ENCODE data around the gene VWA3B. TPM values are rescaled to one million over a fixed set of nuclear protein-coding genes. Genes with fewer than 3 reads are reported as not detected.

VWA3B gene
- total and polyA plus RNA-seq, 2 donors (not counting 3 experiments of a cell fraction or from before 2014, with no cell fraction given): not detected

- no peaks in the 10 kb centered on the region for H3K4me1 ChIP-seq (ENCODE audit: control insufficient read depth, extremely low read depth, insufficient read depth, low read length)
- dilution Hi-C loops (cut with MboI; ENCODE audit: extremely low pct_ligation_motif_present, low sequenced_read_pairs): loop anchor here (25.0 kb wide), 1 partner anchor 172 kb away; no protein-coding TSS in a partner anchor
- no peak overlapping the region for H3K4me3 ChIP-seq (replicated peaks in 1 of 3; ENCODE audit: insufficient read depth in 1 of 3, low read depth in 1 of 3, low read length in 3 of 3)
- intact Hi-C loops (cut with micrococcal nuclease): no loop called here
- no peaks in the 10 kb centered on the region for H3K9me1 ChIP-seq (replicated peaks; ENCODE audit: control insufficient read depth, extremely low read depth, insufficient read depth, low read length)
- ChIA-PET POLR2A (no interaction called here), CTCF (no interaction called here)
- no peaks in the 10 kb centered on the region for H3K36me3 ChIP-seq (ENCODE audit: control insufficient read depth in 2 of 2, extremely low read depth in 1 of 2, insufficient read depth in 2 of 2, low read length in 2 of 2)
- no peak overlapping the region for H2AFZ ChIP-seq (ENCODE audit: low read depth, low read length)
- no peak overlapping the region for H3K4me2 ChIP-seq (ENCODE audit: insufficient read depth, low read length)
- no peak for FAIRE-seq
- H3K27me3 ChIP-seq (ENCODE audit: control insufficient read depth in 2 of 2, insufficient read depth in 2 of 2, low read length in 2 of 2): no peaks in the 10 kb centered on the region
- no peaks in the 10 kb centered on the region for H3K9me3 ChIP-seq (replicated peaks; ENCODE audit: control insufficient read depth, insufficient read depth, low read length)
- H3K9ac ChIP-seq (replicated peaks; ENCODE audit: extremely low read depth, insufficient read depth, low read length): no peak overlapping the region
- DNase-seq (ENCODE audit: low read depth, low spot score): no peak
- no peaks in the 10 kb centered on the region for H3K79me2 ChIP-seq (ENCODE audit: control insufficient read depth, insufficient read depth, low read length)
- no peak for TF ChIP-seq JUN (IDR thresholded peaks at IDR 0.05; ENCODE audit: borderline replicate concordance, insufficient read depth, insufficient read length, low read depth)
- no peak for TF ChIP-seq FOS (IDR thresholded peaks at IDR 0.05; ENCODE audit: borderline replicate concordance, insufficient read depth, low read length)
- no peaks in the 10 kb centered on the region for H4K20me1 ChIP-seq (replicated peaks; ENCODE audit: control insufficient read depth, extremely low read depth, insufficient read depth, low read length)
- no TSS peak for BruUV-seq (replicated peaks)
- no peak overlapping the region for H3K27ac ChIP-seq (ENCODE audit: insufficient read depth, low read depth, low read length)
These were observed 247.0 kb downstream of the VWA3B start for GRCh38 chr2:98333922-98334321.

- dilution Hi-C loops (cut with MboI; ENCODE audit: extremely low pct_ligation_motif_present, low sequenced_read_pairs) (loop anchor here (25.0 kb wide), 1 partner anchor 172 kb away; no protein-coding TSS in a partner anchor), intact Hi-C loops (cut with micrococcal nuclease) (no loop called here)
- Histone ChIP-seq H2AFZ (ENCODE audit: low read depth, low read length) (peak overlapping the region; percentile 59), H3K4me1 (ENCODE audit: control insufficient read depth, extremely low read depth, insufficient read depth, low read length) (no peaks in the 10 kb centered on the region), H3K9ac (replicated peaks; ENCODE audit: extremely low read depth, insufficient read depth, low read length) (no peak overlapping the region), H3K79me2 (ENCODE audit: control insufficient read depth, insufficient read depth, low read length) (no peaks in the 10 kb centered on the region), H3K9me1 (replicated peaks; ENCODE audit: control insufficient read depth, extremely low read depth, insufficient read depth, low read length) (no peaks in the 10 kb centered on the region), H4K20me1 (replicated peaks; ENCODE audit: control insufficient read depth, extremely low read depth, insufficient read depth, low read length) (no peaks in the 10 kb centered on the region), H3K4me2 (ENCODE audit: insufficient read depth, low read length) (no peak overlapping the region), H3K36me3 (ENCODE audit: control insufficient read depth in 2 of 2, extremely low read depth in 1 of 2, insufficient read depth in 2 of 2, low read length in 2 of 2) (no peaks in the 10 kb centered on the region), H3K27ac (ENCODE audit: insufficient read depth, low read depth, low read length) (no peak overlapping the region), H3K27me3 (ENCODE audit: control insufficient read depth in 2 of 2, insufficient read depth in 2 of 2, low read length in 2 of 2) (no peaks in the 10 kb centered on the region), H3K9me3 (replicated peaks; ENCODE audit: control insufficient read depth, insufficient read depth, low read length) (no peaks in the 10 kb centered on the region), H3K4me3 (replicated peaks in 1 of 3; ENCODE audit: insufficient read depth in 1 of 3, low read depth in 1 of 3, low read length in 3 of 3) (no peak overlapping the region)
- DNase-seq (ENCODE audit: low read depth, low spot score) (peak; percentile 22), FAIRE-seq (peak; percentile 69)
- no TSS peak for BruUV-seq (replicated peaks)
- POLR2A ChIA-PET: no interaction called here
- CTCF ChIA-PET: interaction anchor here (1.0 kb wide), 1 partner anchor 9 kb away, joined by 3 read pairs; no protein-coding TSS in a partner anchor
- no peak for TF ChIP-seq POLR2A (IDR thresholded peaks at IDR 0.05; ENCODE audit: low read depth, low read length)
- TF ChIP-seq FOS (IDR thresholded peaks at IDR 0.05; ENCODE audit: borderline replicate concordance, insufficient read depth, low read length): peak; percentile 58
- TF ChIP-seq JUN (IDR thresholded peaks at IDR 0.05; ENCODE audit: borderline replicate concordance, insufficient read depth, insufficient read length, low read depth): no peak
- TF ChIP-seq MAX (IDR thresholded peaks at IDR 0.05; ENCODE audit: insufficient read depth, insufficient read length): no peak
- no peak for TF ChIP-seq GATA2 (IDR thresholded peaks at IDR 0.05; ENCODE audit: insufficient read depth, insufficient read length, low read depth, low read length)
- no peak for TF ChIP-seq CTCF (IDR thresholded peaks at IDR 0.05; ENCODE audit: extremely low read depth in 1 of 2, insufficient read depth in 1 of 2, low read depth in 1 of 2, low read length in 2 of 2)
- TF ChIP-seq EZH2 (IDR thresholded peaks at IDR 0.05; ENCODE audit: borderline replicate concordance, low read depth, low read length, severe bottlenecking): no peak
- no peak for TF ChIP-seq POLR2AphosphoS5 (IDR thresholded peaks at IDR 0.05; ENCODE audit: insufficient read depth, low read depth, low read length)
These were observed 247.6 kb downstream of the VWA3B start for GRCh38 chr2:98334439-98335078.

All from endothelial cell of umbilical vein (primary cell).